ENCODE data around the gene EXOC3L2.

- TF ChIP-seq, protein P1, sequence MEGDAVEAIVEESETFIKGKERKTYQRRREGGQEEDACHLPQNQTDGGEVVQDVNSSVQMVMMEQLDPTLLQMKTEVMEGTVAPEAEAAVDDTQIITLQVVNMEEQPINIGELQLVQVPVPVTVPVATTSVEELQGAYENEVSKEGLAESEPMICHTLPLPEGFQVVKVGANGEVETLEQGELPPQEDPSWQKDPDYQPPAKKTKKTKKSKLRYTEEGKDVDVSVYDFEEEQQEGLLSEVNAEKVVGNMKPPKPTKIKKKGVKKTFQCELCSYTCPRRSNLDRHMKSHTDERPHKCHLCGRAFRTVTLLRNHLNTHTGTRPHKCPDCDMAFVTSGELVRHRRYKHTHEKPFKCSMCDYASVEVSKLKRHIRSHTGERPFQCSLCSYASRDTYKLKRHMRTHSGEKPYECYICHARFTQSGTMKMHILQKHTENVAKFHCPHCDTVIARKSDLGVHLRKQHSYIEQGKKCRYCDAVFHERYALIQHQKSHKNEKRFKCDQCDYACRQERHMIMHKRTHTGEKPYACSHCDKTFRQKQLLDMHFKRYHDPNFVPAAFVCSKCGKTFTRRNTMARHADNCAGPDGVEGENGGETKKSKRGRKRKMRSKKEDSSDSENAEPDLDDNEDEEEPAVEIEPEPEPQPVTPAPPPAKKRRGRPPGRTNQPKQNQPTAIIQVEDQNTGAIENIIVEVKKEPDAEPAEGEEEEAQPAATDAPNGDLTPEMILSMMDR (IDR thresholded peaks at IDR 0.05), result no peak
- no peak for TF ChIP-seq POLR2AphosphoS5 (IDR thresholded peaks at IDR 0.05)
Measured at GRCh38 chr19:45173816-45174215, 71.4 kb downstream of the EXOC3L2 start.
